GDM1 (cell line): ENCODE results near the gene NCKAP5.

Experiments used
- DNase-seq: peaks from one replicate; lab custom pipeline; 2025; lab: John Stamatoyannopoulos, UW

The NCKAP5 gene

GRCh38 chr2:133204421-133204820, 363.8 kb downstream of the NCKAP5 start:
- no peak for DNase-seq

- DNase-seq: no peak
Observed at GRCh38 chr2:133200684-133201421, 367.4 kb downstream of the NCKAP5 start.

- DNase-seq: no peak
Observed at GRCh38 chr2:133198678-133199077, 369.6 kb downstream of the NCKAP5 start.

GRCh38 chr2:133197156-133197555, 371.1 kb downstream of the NCKAP5 start:
- no peak for DNase-seq

GRCh38 chr2:133194777-133195335, 373.4 kb downstream of the NCKAP5 start:
- DNase-seq: no peak

- no peak for DNase-seq
Observed at GRCh38 chr2:133194362-133194655, 374.0 kb downstream of the NCKAP5 start.

GRCh38 chr2:133193544-133194361, 374.5 kb downstream of the NCKAP5 start:
- DNase-seq: no peak

GRCh38 chr2:133192028-133192427, 376.2 kb downstream of the NCKAP5 start:
- no peak for DNase-seq

- no peak for DNase-seq
Observed at GRCh38 chr2:133177196-133177595, 391.1 kb downstream of the NCKAP5 start.

GRCh38 chr2:133175926-133176325, 392.3 kb downstream of the NCKAP5 start:
- DNase-seq: no peak

GRCh38 chr2:133173224-133173623, 395.0 kb downstream of the NCKAP5 start:
- no peak for DNase-seq

- no peak for DNase-seq
Observed at GRCh38 chr2:133171393-133172004, 396.8 kb downstream of the NCKAP5 start.

- no peak for DNase-seq
Observed at GRCh38 chr2:133169274-133169912, 398.9 kb downstream of the NCKAP5 start.

GRCh38 chr2:133167990-133168389, 400.3 kb downstream of the NCKAP5 start:
- no peak for DNase-seq

- DNase-seq: no peak
Observed at GRCh38 chr2:133167223-133167622, 401.0 kb downstream of the NCKAP5 start.

- no peak for DNase-seq
Observed at GRCh38 chr2:133166031-133166430, 402.2 kb downstream of the NCKAP5 start.

- no peak for DNase-seq
Observed at GRCh38 chr2:133163111-133163510, 405.2 kb downstream of the NCKAP5 start.

- no peak for DNase-seq
Observed at GRCh38 chr2:133158442-133158841, 409.8 kb downstream of the NCKAP5 start.

GRCh38 chr2:133158024-133158423, 410.2 kb downstream of the NCKAP5 start:
- no peak for DNase-seq

GRCh38 chr2:133157141-133157540, 411.1 kb downstream of the NCKAP5 start:
- no peak for DNase-seq

GRCh38 chr2:133152801-133153200, 415.5 kb downstream of the NCKAP5 start:
- DNase-seq: no peak

- DNase-seq: no peak
Observed at GRCh38 chr2:133148187-133148586, 420.1 kb downstream of the NCKAP5 start.
